Measurements from ENCODE around the gene HDGFL2. TPM values are rescaled to one million over a fixed set of nuclear protein-coding genes. Genes with fewer than 3 reads are reported as not detected.

HDGFL2 gene
- total RNA-seq, 2 experiments from 2014 or later = 17.2 to 18.0 TPM

- ATAC-seq (ENCODE audit: poor library complexity) (no peak), DNase-seq (peak in 1 of 14 experiments; percentile 29)
- H3K9me3 Mint-ChIP-seq = no peaks in the 10 kb centered on the region
- peaks cover 35% of the 10 kb centered on the region for H3K36me3 Mint-ChIP-seq (ENCODE audit: low read depth)
- ChIA-PET POLR2A (no interaction called here), CTCF (no interaction called here)
- no peaks in the 10 kb centered on the region for H3K27me3 Mint-ChIP-seq
- Histone ChIP-seq H3K27me3 (ENCODE audit: control insufficient read depth in 1 of 2, insufficient read depth in 2 of 2, low read length in 2 of 2) (no peaks in the 10 kb centered on the region), H3K9me3 (ENCODE audit: control insufficient read depth in 1 of 2, insufficient read depth in 1 of 2, low read length in 2 of 2) (no peaks in the 10 kb centered on the region), H3K27ac (ENCODE audit: low read depth in 1 of 2, low read length in 2 of 2) (no peak overlapping the region), H3K36me3 (ENCODE audit: insufficient read depth, low read length) (peaks cover 62% of the 10 kb centered on the region), H3K4me3 (ENCODE audit: low read length) (no peak overlapping the region), H3K4me1 (ENCODE audit: insufficient read depth, low read length) (no peaks in the 10 kb centered on the region)
- intact Hi-C loops (cut with DNase I, micrococcal nuclease) = no loop called here
- TF ChIP-seq CTCF (IDR thresholded peaks at IDR 0.05) = no peak
- H3K4me1 Mint-ChIP-seq (ENCODE audit: low read depth) = no peaks in the 10 kb centered on the region
- H3K27ac Mint-ChIP-seq = no peak overlapping the region
- no peak overlapping the region for H3K4me3 Mint-ChIP-seq
Observed at GRCh38 chr19:4491446-4491845, 19.3 kb downstream of the HDGFL2 start.

- POLR2A ChIA-PET = no interaction called here
- no peak overlapping the region for H3K4me3 Mint-ChIP-seq
- no peak overlapping the region for H3K27ac Mint-ChIP-seq
- H3K4me1 Mint-ChIP-seq (ENCODE audit: low read depth) = no peaks in the 10 kb centered on the region
- no peak overlapping the region for H3K4me3 ChIP-seq (ENCODE audit: low read length)
- peaks cover 66% of the 10 kb centered on the region for H3K36me3 ChIP-seq (ENCODE audit: insufficient read depth, low read length)
- ATAC-seq (ENCODE audit: poor library complexity) (no peak), DNase-seq (no peak)
- no peak for TF ChIP-seq CTCF (IDR thresholded peaks at IDR 0.05)
- no peaks in the 10 kb centered on the region for H3K27me3 Mint-ChIP-seq
- intact Hi-C loops (cut with DNase I, micrococcal nuclease) = no loop called here
- H3K27me3 ChIP-seq (ENCODE audit: control insufficient read depth in 1 of 2, insufficient read depth in 2 of 2, low read length in 2 of 2) = no peaks in the 10 kb centered on the region
- no peak overlapping the region for H3K27ac ChIP-seq (ENCODE audit: low read depth in 1 of 2, low read length in 2 of 2)
- CTCF ChIA-PET = no interaction called here
- H3K9me3 ChIP-seq (ENCODE audit: control insufficient read depth in 1 of 2, insufficient read depth in 1 of 2, low read length in 2 of 2) = no peaks in the 10 kb centered on the region
- peaks cover 27% of the 10 kb centered on the region for H3K36me3 Mint-ChIP-seq (ENCODE audit: low read depth)
- no peaks in the 10 kb centered on the region for H3K4me1 ChIP-seq (ENCODE audit: insufficient read depth, low read length)
- no peaks in the 10 kb centered on the region for H3K9me3 Mint-ChIP-seq
Observed at GRCh38 chr19:4492337-4493103, 20.4 kb downstream of the HDGFL2 start.

DNA sequence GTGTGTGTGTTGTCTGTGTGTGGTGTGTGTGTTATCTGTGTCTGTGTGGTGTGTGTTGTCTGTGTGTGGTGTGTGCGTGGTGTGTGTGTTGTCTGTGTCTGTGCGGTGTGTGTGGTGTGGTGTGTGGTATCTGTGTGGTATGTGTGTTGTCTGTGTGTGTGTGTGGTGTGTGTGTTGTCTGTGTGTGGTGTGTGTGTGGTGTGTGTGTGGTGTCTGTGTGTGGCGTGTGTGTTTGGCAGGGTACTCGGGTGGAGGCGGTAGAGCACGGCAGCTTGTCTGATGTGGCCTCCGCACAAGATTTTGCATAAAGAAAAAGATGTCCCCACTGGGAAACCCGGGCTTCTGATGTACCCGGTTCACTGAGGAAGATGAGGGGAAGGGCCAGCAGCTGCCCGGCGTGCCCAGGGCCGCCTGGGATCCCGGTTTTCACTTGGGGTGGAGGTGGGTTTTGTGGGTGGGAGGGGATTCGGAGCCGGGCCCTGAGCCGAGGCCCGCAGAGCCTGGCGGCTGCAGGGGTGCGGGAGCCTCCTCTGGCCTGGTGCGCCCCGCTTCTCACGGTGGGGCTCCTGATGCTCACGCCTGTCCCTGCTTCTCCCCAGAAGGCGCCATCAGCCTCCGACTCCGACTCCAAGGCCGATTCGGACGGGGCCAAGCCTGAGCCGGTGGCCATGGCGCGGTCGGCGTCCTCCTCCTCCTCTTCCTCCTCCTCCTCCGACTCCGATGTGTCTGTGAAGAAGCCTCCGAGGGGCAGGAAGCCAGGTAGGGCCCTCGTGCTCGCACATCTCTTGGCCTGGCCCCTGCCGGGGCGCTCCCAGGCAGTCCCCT is 21.2 kb downstream of the HDGFL2 start:
- TF ChIP-seq CTCF (IDR thresholded peaks at IDR 0.05) = no peak
- H3K27ac Mint-ChIP-seq = no peak overlapping the region
- H3K4me1 Mint-ChIP-seq (ENCODE audit: low read depth) = no peaks in the 10 kb centered on the region
- Histone ChIP-seq H3K9me3 (ENCODE audit: control insufficient read depth in 1 of 2, insufficient read depth in 1 of 2, low read length in 2 of 2) (peaks cover 0 to under 1% of the 10 kb centered on the region in 2 experiments), H3K27ac (ENCODE audit: low read depth in 1 of 2, low read length in 2 of 2) (no peak overlapping the region), H3K4me3 (ENCODE audit: low read length) (no peak overlapping the region), H3K36me3 (ENCODE audit: insufficient read depth, low read length) (peaks cover 73% of the 10 kb centered on the region), H3K27me3 (ENCODE audit: control insufficient read depth in 1 of 2, insufficient read depth in 2 of 2, low read length in 2 of 2) (no peaks in the 10 kb centered on the region), H3K4me1 (ENCODE audit: insufficient read depth, low read length) (no peaks in the 10 kb centered on the region)
- ChIA-PET POLR2A (no interaction called here), CTCF (no interaction called here)
- H3K27me3 Mint-ChIP-seq = no peaks in the 10 kb centered on the region
- intact Hi-C loops (cut with DNase I, micrococcal nuclease) = no loop called here
- no peak for DNase-seq
- no peak overlapping the region for H3K4me3 Mint-ChIP-seq
- no peak for ATAC-seq (ENCODE audit: poor library complexity)
- H3K9me3 Mint-ChIP-seq = no peaks in the 10 kb centered on the region
- peaks cover 22% of the 10 kb centered on the region for H3K36me3 Mint-ChIP-seq (ENCODE audit: low read depth)

Measured in CD4-positive, alpha-beta T cell (primary cell).